Left renal cortex interstitium (tissue), 4 donors: Measurements from ENCODE around the gene ETFB. TPM values are rescaled to one million over a fixed set of nuclear protein-coding genes. Genes with fewer than 3 reads are reported as not detected.

Source experiments
- DNase-seq, 4 donors: peaks; one replicate each; pipeline ENCODE4 v3.0.0-alpha.2; 2013; ENCODE audit warnings: low read depth in 4 of 4, low spot score in 2 of 4, missing footprints in 1 of 4
- polyA plus RNA-seq, 4 donors: library from polyadenylated mRNA; unstranded; fragments of 120-200 nt; gene quantifications; one replicate each; pipeline ENCODE4 v1.2.1, GENCODE V29; 2013; ENCODE audit not compliant: insufficient read length in 4 of 4

ETFB gene
- polyA plus RNA-seq, 4 donors = 130 to 152 (median 143) TPM

DNA sequence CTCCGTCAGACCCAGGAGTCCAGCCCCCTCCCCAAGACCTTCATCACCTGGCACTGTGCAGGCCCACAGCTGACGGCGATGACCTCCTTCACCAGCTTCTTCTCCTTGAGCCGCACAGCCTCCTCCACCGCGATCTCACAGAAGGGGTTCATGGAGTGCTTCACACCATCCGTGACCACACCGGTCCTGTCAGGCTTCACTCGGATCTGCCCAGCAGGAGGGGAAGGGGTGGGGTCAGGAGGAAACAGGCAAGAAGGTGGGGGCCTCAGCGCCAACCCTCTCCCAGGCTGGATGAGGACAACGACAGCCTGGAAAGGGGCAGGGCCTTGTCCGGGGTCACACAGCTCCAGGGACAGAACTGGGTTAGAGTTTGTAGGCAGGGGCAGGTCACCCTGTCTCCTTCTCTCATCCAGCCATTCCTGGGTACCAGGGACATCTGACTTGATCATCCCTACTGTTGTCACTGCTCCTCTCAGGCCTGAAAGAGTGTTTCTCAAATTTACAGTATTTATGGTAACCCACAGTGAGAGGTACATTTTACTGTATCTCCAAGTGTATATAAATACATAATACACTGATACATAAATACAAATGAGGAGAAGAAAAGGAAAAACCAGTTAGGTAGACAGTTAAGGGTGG is 12.0 kb downstream of the ETFB start:
- DNase-seq = peak in 1 of 4 donors; percentile 13

DNA sequence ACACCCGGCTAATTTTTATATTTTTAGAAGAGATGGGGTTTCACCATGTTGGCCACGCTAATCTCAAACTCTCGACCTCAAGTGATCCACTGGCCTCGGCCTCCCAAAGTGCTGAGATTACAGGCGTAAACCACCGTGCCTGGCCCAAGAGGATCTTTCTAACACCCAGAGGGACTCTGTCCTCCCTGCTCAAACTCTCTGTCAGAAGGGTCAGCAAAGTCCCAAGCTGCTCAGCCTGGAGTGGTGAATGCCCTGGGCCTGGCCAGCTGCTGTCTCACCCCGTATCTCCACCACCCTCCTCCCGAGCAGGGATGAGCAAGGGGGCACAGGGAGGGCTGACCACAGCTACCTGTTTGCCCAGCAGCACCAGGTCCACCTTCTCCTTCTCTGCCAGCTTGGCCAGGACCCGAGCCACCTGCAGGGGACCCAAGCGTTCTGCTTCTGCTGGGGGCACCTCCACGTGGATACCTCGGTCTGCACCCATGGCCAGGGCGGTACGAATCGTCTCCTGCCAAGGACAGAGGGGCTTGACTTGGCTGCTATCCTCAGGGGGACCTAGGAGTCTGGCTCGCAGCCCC is 13.3 kb downstream of the ETFB start:
- no peak for DNase-seq

DNA sequence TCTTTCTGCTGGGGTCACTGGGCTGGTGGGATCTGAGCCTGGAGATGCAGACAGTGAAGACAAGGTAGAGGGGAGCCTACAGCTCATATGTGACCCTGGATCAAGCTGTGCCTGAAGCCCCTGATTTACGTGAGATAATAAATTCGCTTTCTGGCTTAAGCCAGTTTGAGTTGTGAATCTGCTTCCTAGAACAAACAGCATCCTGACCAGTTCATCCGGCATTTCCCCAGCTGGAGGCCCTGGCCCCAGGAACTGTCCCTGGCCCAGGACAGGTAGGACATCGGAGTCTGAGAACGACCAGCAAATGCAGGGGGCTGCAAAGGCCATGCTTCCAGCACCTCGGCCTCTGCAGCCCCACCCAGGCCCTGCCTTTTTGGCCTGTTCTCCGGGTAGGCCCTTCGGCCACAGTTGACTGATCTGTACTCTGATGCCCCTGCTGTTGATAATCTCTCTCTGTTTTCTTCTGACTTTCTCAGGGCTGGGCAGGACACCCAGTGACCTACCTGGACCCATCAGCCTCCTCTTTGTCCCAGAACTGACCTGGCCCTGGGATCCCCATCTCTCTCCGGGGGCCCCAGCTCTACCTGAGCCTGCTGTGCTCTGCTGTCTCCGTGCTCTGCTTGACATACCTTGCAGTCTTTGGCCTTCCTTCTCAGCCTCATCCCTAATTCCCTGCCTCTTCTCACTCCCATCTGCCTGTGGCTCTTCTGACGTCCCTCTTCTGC is 14.8 kb downstream of the ETFB start:
- DNase-seq = no peak

DNA sequence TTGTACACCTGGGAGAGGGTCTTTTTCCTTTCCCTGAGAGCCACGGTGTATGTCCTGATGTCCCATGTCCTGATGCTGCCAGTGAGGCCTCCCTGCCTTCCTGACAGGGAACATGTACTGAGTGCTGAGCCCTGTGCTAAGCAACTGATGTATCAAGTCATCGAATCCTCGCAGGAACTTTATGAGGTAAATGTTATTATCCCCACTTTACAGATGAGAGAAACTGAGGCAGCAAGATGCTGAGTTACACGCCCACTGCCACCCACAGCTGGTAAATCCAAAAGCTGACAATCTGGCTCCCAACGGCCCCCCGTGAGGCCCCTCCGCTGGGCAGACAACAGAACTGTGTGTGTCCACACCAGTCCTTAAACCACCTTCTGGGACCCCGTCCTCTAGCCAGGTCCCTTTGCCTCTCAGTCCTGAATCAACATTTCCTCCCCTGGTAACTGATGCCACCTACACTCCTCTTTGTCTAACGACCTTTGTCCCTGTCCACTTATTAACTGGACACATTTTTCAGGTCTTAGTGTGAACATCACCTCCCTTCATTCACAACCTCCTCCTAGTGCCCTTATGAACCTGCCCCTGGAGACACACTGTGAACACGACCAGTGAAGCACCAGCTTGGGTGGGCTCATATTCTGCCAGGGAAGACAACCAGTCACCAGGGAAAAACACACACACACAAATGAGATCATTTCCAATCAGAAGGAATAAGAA is 18.8 kb downstream of the ETFB start:
- no peak for DNase-seq

DNA sequence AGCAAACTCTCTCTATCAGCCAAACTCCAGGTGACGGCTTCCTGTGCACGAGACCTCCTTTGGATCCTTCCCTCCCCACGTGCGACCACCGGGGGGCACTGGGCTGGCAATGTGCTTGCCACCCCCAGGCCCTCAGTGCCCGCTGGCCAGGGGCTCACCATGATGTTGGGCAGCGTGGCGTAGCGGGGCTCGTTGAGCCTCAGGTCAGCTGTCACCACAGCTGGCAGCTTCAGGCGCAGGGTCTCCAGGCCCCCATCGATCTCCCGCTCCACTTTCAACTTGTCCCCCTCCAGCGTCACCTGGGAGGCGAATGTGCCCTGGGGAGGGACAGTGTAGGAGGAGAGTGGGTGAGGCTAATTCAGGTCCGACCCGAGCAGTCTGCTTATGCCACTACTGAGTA is 19.4 kb downstream of the ETFB start:
- DNase-seq = no peak

DNA sequence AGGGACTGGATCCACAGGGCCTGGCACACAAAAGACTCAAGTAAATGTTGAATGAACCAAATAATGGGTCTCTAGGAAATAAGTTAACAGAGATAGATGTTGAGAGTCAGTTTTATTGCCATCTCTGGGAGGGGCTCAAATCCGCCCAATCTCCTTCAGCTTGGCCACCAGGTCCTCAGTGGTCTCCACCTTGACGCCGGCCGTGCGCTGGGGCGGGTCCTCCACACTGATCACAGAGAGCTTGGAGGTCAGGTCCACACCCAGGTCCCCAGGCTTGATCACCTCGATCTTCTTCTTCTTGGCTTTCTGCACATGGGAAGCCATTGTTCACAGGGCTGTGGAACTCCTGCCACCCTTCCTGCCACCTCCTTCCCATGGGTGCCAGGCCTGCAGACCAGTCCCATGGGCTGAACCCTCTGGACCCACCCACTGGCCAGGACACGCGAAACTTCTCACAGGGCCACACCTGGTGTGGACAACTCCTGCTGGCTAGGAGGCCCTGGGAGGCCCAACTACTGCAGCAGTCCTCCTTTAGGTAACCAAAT is 21.0 kb downstream of the ETFB start:
- DNase-seq = no peak

DNA sequence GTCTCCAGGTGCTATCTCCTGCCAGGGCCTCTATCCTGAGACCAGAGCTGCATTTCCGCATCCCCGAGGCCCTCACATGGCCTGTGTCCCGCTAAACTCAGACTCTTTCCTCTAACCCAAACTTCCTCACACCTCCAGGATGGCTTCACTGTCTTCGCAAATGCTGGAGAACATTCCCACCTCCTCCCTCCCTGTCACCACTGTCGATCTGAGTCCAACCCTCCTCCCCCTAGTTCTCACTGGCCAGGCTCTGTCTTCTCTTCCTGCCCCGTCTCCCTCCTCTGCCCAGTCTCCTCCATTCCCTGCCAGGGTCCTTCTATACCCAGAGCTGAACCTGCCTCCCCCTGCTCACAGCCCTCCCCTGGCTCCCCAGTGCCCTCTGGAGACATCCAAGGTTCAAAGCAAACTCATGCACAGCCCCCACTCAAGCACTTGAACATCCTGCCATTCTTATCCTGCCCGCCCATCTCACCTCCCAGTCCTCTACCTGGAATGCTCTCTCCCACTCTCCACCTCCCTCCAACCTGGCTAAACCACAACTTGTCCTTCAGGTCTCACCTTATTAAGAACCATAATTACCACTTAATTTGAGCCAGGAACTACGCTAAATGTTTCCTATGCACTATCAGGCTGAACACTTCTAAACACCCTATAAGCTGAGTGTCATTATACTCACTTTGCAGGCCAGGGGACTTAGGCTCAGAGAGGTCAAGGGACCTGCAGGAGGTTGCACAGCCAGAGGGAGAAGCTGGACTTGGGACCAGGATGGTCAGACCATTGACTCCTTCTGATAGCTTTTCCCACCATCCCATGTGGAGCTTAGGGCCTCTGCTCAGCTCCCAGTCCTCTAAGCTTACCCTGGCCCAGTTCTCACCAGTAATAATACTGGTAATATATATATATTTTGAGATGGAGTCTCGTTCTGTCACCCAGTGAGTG is 23.3 kb downstream of the ETFB start:
- no peak for DNase-seq

DNA sequence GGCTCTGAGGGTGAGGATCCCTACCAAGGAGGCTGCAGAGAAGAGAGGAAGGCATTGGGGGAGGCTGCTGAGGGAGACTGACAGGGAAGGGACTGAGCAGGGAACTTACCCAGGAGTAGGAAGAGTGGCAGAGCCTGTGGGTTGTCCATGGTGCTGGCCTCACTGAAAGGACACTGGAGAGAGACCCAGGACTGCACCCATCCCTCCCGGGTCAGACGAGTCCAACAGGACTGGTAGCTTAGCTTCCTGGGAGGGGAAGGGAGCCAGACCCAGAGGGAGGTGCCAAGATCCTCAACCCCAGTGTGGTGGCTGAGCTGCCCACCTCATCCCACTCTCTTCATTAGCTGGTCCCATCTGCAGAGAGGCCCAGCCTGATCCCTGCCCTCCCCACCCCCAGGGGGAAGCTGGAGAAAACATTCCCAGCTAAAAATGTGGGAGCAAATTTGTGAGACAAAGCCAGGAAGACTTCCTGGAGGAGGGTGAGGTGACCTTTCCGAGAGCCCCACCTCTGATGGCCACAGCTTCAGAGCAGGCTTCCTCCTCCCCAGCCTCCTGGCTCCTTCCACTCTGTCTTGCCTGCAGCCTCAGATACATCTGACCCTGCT is 24.1 kb downstream of the ETFB start, which contains the start of gene VSIG10L:
VSIG10L (minus strand) TSS at position 164 of the 605 bp plus-strand sequence; CDS start at position 149, 15 bp downstream.
- DNase-seq = no peak

DNA sequence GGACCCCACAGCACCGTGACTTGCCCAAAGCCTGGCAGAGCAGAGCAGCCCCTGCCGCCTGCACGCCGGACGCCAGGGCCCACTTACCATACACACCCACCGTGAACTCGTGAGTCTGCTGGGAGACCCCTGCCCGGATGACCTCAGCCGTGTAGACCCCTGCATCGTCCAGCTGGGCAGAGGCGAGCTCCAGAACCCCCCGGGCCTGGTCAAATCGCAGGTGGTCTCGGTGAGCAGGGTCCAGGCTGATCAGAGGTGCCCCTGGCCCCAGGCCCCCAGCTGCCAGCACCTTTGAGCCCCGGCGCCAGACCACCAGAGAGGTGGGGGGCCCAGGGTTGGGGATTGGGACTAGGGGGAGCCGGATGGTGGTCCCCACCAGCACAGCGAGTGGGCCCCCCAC is 25.1 kb downstream of the ETFB start:
- DNase-seq = no peak

DNA sequence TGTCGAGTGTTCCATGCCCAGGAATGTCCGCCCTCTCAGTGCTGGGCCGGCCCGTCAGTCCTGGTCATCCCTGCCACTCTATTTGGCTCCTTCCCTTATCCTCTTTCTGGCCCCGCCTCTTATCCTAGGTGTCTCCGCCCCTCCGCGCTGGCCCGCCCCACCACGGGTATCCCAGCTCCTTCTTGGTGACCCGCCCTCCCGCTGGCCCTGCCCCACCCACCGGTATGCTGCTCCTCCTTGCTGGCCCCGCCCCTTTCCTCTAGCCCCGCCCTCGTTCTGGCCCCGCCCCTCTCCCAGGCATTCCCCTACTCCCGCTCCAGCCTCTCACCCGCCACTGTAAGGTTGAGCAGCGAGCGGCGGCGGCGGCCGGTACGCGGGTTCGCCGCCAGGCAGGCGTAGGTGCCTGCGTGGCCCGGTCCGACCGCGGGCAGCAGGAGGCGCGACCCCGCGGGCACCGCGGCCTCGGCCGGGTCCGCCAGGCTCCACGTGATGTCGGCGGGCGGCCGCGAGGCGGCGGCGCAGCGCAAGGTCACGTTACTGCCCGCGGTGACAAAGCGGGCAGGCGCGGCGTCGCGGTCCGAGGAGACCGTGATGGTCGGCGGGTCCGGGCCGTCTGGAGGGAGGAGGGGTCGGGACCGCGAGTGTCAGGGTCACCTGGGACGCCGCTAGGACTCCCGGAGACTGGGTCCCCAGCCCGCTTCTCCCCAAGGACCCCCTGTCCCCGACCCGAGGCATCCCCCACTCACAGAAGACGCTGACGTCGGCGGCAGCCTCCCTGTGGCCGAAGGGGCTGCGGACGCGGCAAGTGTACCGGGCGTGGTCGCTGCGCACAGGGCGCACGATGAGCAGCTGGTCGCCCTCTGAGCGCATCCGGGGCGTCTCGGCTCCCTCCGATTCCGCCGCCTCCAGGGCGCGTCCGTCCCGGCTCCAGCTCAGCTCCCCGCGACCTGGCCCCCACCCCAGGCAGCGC is 26.2 kb downstream of the ETFB start:
- peak in 3 of 4 donors; percentile 59 to 88 (median 82) for DNase-seq

DNA sequence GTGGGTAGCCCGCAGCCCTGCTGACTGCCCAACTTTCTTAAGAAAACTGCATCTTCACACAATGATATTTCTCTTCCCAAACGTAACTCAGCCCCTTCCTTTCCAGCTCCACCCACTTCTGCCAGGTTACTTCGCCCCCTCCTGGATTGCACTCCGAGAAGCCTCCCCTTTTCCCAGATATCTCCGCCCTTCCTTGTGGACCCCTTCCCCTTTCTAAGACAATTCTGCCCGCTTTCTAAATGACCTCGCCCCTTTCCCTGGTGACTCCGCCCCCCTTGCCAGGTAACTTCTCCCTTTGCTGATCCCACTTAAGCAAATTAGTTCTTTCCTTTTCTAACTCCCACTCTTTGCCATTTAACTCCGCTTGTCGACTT is 26.9 kb downstream of the ETFB start:
- no peak for DNase-seq

DNA sequence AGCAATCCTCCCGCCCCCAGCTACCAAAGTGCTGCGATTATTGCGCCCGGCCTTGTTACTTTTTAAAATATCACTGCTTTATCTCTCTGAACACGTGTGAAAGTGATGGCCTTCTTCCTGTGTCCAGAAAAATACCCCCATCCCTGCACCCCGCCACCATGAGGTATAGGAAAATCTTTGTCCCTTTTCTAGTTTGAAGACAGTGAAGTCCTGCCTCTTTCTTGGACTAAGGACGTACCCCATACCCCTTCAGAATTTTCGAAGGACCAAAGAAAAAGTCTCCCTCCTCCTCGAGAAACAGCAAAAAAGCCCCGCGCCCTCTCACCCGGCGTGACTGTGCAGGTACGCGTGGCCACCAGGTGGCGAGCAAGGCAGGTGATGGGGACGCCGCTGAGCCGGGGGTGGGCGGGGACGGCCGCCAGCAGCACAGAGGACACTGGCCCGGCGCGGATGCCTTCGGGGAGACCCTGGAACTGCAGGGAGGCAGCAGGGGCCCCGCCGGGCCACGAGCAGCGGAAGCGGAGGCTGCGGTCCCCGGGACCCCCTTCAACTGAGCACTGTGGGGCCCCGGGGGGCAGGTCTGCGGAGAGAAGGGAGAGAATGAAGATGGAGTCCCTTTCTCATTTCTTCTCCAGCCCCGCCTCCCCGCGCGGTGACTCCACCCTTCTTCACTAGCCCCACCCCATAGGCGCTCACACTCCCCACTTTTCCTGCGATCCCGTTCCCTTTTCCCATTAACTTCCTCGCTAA is 27.4 kb downstream of the ETFB start:
- peak in 2 of 4 donors; percentile 73 to 74 for DNase-seq

DNA sequence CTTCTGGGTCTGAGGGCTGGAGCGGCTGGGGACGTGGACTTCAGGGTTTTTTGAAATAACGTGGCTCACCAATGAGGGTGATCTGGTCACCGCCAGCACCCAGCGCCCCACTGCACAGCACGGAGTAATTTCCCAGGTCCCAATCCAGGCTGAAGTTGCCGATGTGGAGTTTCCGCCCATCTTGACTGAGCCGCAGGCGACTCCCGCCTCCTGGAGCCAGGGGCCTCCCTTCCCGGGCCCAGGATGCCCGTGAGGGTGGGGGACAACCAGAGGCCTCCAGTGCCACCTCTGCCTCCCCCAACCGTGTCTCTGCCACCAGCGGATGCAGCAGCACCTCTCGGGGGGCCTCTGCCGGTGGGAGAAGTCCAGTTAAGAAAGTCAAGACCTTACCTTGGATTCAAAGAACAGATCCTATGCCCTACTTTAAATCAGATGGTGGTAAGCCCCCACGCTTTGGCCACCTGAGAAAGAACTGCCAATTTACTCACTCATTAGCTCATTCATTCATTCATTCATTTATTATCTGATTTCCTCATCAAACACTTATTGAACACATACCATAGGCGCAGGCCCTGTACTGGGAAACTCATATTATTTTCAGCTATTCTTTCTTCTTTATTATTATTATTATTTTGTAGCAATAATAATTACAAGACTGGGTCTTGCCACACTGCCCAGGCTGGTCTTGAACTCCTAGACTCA is 28.2 kb downstream of the ETFB start:
- no peak for DNase-seq

DNA sequence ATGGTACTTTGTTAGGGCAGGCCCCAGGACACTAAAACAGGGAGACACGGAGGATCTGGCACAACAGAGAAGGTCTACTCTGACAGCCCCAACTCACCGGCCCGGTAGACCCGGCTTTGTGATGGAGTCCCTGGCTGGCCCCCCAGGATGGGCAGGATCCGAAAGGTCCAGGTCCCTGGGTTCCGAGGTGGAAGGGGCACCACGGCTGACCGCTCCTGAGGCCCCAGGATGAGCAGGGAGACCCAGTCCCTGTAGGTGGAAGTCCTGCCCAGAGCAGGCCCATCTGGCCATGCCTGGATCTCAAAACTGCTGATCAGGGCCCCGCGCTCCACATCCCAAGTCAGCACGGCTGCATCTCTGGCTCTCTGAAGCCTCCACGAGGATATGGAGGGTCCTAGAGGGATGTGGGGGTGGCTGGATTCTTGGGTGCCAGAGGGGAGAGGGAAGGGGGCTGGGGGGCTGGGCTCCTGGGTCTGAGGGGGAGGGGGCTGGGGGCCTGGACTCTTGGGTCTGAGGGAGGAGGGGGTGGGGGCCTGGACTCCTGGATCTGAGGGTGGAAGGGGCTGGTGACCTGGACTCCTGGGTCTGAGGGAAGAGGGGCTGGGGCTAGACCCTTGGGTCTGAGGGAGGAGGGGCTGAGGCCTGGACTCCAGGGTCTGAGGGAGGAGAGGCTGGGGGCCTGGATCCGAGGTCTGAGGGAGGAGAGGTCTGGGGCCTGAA is 28.9 kb downstream of the ETFB start:
- DNase-seq = no peak

DNA sequence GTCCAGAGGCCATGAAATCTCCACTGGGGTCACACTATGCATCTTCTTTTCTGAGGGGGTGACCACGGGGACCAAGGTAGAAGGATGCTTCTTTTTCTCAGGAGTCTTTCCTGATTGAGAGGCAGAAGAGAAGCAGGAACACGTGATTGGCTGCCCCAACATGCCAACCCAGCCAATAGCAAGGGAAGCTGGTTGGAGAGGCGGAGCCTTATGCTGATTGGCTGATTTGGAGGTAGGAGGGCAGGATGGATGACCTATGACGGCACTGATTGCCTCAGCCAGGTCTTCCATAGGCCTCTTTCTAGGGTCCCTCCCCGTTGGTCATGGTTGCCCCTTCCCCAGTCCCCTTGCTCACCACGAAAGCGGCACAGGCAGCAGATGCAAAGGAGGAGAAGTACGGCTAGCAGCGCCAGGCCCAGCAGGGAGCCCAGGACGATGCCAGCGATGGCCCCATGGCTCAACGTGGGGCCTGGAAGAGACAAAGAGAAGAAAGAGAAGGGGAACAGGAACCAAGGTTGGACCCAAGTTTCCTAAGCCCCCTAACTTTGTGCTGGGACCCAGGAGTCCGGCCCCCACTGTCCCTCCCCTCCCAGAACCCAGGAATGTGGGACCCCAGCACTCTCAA is 32.2 kb downstream of the ETFB start:
- no peak for DNase-seq

DNA sequence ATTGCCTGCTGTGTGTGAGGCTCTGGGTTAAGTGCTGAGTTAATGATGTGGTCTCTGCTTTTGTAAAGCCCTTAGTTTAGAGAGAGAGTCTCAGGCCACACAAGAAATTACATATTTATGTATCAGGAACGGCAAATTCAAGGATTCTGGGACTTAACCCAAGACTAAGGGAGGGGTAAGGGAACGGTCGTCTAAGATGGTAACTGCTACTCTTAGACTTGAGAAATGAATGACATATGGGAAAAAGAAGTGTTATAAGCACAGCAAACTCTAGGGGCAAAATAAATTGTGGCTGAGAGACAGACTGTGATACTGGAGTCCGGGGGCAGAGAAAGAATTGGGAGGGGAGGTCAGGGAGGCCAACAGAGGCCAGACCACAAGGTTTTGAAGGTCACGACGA is 34.5 kb downstream of the ETFB start:
- no peak for DNase-seq
